SH-SY5Y (cell line): ENCODE measurements around the gene ARL14.

Experiments used
- GATA2 ChIP-seq: IDR thresholded peaks from 2 replicates; pipeline ENCODE4 v1.6.1; 2011; ENCODE audit warnings: mild to moderate bottlenecking, low read depth, low read length
- GATA3 ChIP-seq: IDR thresholded peaks from 2 replicates; pipeline ENCODE4 v1.6.1; 2011; ENCODE audit warnings: low read depth, mild to moderate bottlenecking, low read length, moderate library complexity

GRCh38 chr3:160675566-160676124 lies 1.3 kb upstream of the ARL14 start:
- TF ChIP-seq GATA2 (no peak), GATA3 (no peak)
